ENCODE measurements around the gene DRAXIN.
A peak's percentile ranks its signal among the peaks of the same experiment; 100 is the strongest.

DRAXIN gene

GRCh38 chr1:11645270-11645669, 46.2 kb upstream of the DRAXIN start:
- no peaks in the 10 kb centered on the region for H4K20me1 ChIP-seq (ENCODE audit: insufficient read depth)
- H3K4me2 ChIP-seq: no peak overlapping the region
- H3K4me1 ChIP-seq (ENCODE audit: low read depth, poor library complexity, severe bottlenecking): no peaks in the 10 kb centered on the region
- no peaks in the 10 kb centered on the region for H3K36me3 ChIP-seq (ENCODE audit: insufficient read depth)
- H3K9ac ChIP-seq: no peak overlapping the region
- H3K27me3 ChIP-seq (ENCODE audit: insufficient read depth, low read depth): peaks cover 5% of the 10 kb centered on the region; the same call in 1 of the 2 replicates
- H3K79me2 ChIP-seq (ENCODE audit: insufficient read depth, low read depth): no peaks in the 10 kb centered on the region
- no peak overlapping the region for H3K4me3 ChIP-seq (IDR thresholded peaks at IDR 0.05; ENCODE audit: insufficient read depth, low read depth, low read length)
- no peak for TF ChIP-seq CTCF (conservative IDR thresholded peaks at IDR 0.05; ENCODE audit: low read depth, low read length)
- no peak overlapping the region for H2AFZ ChIP-seq (ENCODE audit: low read depth)
- H3K27ac ChIP-seq: no peak overlapping the region

GRCh38 chr1:11645670-11646265, 45.7 kb upstream of the DRAXIN start:
- H3K27ac ChIP-seq: no peak overlapping the region
- no peak overlapping the region for H3K9ac ChIP-seq
- no peaks in the 10 kb centered on the region for H3K79me2 ChIP-seq (ENCODE audit: insufficient read depth, low read depth)
- H3K4me2 ChIP-seq: no peak overlapping the region
- H4K20me1 ChIP-seq (ENCODE audit: insufficient read depth): no peaks in the 10 kb centered on the region
- no peak overlapping the region for H2AFZ ChIP-seq (ENCODE audit: low read depth)
- peaks cover under 1% of the 10 kb centered on the region; the same call in 1 of the 2 replicates for H3K27me3 ChIP-seq (ENCODE audit: insufficient read depth, low read depth)
- no peaks in the 10 kb centered on the region for H3K36me3 ChIP-seq (ENCODE audit: insufficient read depth)
- H3K4me1 ChIP-seq (ENCODE audit: low read depth, poor library complexity, severe bottlenecking): peaks cover 2% of the 10 kb centered on the region
- H3K4me3 ChIP-seq (IDR thresholded peaks at IDR 0.05; ENCODE audit: insufficient read depth, low read depth, low read length): no peak overlapping the region
- peak; percentile 78 for TF ChIP-seq CTCF (conservative IDR thresholded peaks at IDR 0.05; ENCODE audit: low read depth, low read length)

- H3K36me3 ChIP-seq (ENCODE audit: insufficient read depth): no peaks in the 10 kb centered on the region
- TF ChIP-seq CTCF (conservative IDR thresholded peaks at IDR 0.05; ENCODE audit: low read depth, low read length): no peak
- peaks cover 6% of the 10 kb centered on the region for H3K4me1 ChIP-seq (ENCODE audit: low read depth, poor library complexity, severe bottlenecking)
- no peaks in the 10 kb centered on the region; the same call in 1 of the 2 replicates for H3K27me3 ChIP-seq (ENCODE audit: insufficient read depth, low read depth)
- H3K79me2 ChIP-seq (ENCODE audit: insufficient read depth, low read depth): no peaks in the 10 kb centered on the region
- no peak overlapping the region for H2AFZ ChIP-seq (ENCODE audit: low read depth)
- H3K4me3 ChIP-seq (IDR thresholded peaks at IDR 0.05; ENCODE audit: insufficient read depth, low read depth, low read length): no peak overlapping the region
- H4K20me1 ChIP-seq (ENCODE audit: insufficient read depth): no peaks in the 10 kb centered on the region
- no peak overlapping the region for H3K4me2 ChIP-seq
- H3K27ac ChIP-seq: no peak overlapping the region
- no peak overlapping the region for H3K9ac ChIP-seq
Observed at GRCh38 chr1:11646317-11646716, 45.2 kb upstream of the DRAXIN start.

GRCh38 chr1:11647333-11647732, 44.2 kb upstream of the DRAXIN start:
- Histone ChIP-seq H3K79me2 (ENCODE audit: insufficient read depth, low read depth) (no peaks in the 10 kb centered on the region), H3K36me3 (ENCODE audit: insufficient read depth) (no peaks in the 10 kb centered on the region), H3K4me1 (ENCODE audit: low read depth, poor library complexity, severe bottlenecking) (peaks cover 8% of the 10 kb centered on the region), H3K4me3 (IDR thresholded peaks at IDR 0.05; ENCODE audit: insufficient read depth, low read depth, low read length) (no peak overlapping the region), H3K9ac (no peak overlapping the region), H2AFZ (ENCODE audit: low read depth) (no peak overlapping the region), H3K27ac (no peak overlapping the region), H3K27me3 (ENCODE audit: insufficient read depth, low read depth) (no peaks in the 10 kb centered on the region; the same call in 1 of the 2 replicates), H4K20me1 (ENCODE audit: insufficient read depth) (no peaks in the 10 kb centered on the region), H3K4me2 (no peak overlapping the region)
- TF ChIP-seq CTCF (conservative IDR thresholded peaks at IDR 0.05; ENCODE audit: low read depth, low read length): no peak

Measured in KMS-11 (cell line).